Effector memory CD8-positive, alpha-beta T cell (primary cell): ENCODE data around the gene AHNAK.
"Not testable (repeated sequence)": the region's sequence is repeated elsewhere in the genome, so short reads cannot be mapped to it uniquely, and the experiment has no call there.

Experiments used
- ATAC-seq: fragments of 150-1000 bp; cut with Tn5 transposase; replicated peaks from 2 replicates; pipeline ENCODE4 v1.10.0; 2021; ENCODE audit warnings: mild to moderate bottlenecking, moderate library complexity
- DNase-seq, 3 experiments: peaks; one replicate each; pipeline ENCODE4 v3.0.0; 2021
- H3K27ac Mint-ChIP-seq, 2 donors: one replicate each; pipeline ENCODE4 v1.8.0; 2022; ENCODE audit warnings: mild to moderate bottlenecking in 2 of 2, mixed read lengths in 2 of 2, moderate library complexity in 2 of 2
- H3K27me3 Mint-ChIP-seq, 2 donors: one replicate each; pipeline ENCODE4 v1.8.0; 2022; ENCODE audit warnings: mixed read lengths in 2 of 2
- H3K36me3 Mint-ChIP-seq: one replicate; pipeline ENCODE4 v1.8.0; 2022; ENCODE audit warnings: mild to moderate bottlenecking, moderate library complexity, mixed read lengths; ENCODE audit not compliant: insufficient read depth
- H3K4me1 Mint-ChIP-seq, 2 donors: one replicate each; pipeline ENCODE4 v1.8.0; 2022; ENCODE audit warnings: low read depth in 2 of 2, mixed read lengths in 2 of 2
- H3K4me3 Mint-ChIP-seq, 2 donors: one replicate each; pipeline ENCODE4 v1.8.0; 2022; ENCODE audit warnings: mild to moderate bottlenecking in 2 of 2, mixed read lengths in 2 of 2, moderate library complexity in 2 of 2
- H3K9me3 Mint-ChIP-seq, 2 donors: one replicate each; pipeline ENCODE4 v1.8.0; 2022; ENCODE audit warnings: mixed read lengths in 2 of 2
- total RNA-seq, 9 experiments: gene quantifications; one replicate each; lab custom pipeline; 2026; lab: John Stamatoyannopoulos, UW

The AHNAK gene
- 422 to 9,885 (median 3,396) reads per million in 9 experiments for total RNA-seq

- H3K4me3 Mint-ChIP-seq, result peak within 1 kb of the TSS; percentile 96 to 98
- peak; percentile 74 to 77 (median 76) for DNase-seq
- peak; percentile 43 for ATAC-seq
- peaks cover 52 to 56% of the 10 kb centered on the region in 2 donors for H3K4me1 Mint-ChIP-seq
- H3K27ac Mint-ChIP-seq, result peak within 1 kb of the TSS; percentile 97 to 99
- H3K36me3 Mint-ChIP-seq, result peaks cover 71% of the 10 kb centered on the region
- no peaks in the 10 kb centered on the region for H3K9me3 Mint-ChIP-seq
- no peaks in the 10 kb centered on the region for H3K27me3 Mint-ChIP-seq
Measured at GRCh38 chr11:62546244-62546928, at the start of gene AHNAK. Gene AHNAK (minus strand): TSS chr11:62546806. CDS start chr11:62536098, 10,708 bp downstream.

- Mint-ChIP-seq H3K27ac (no peak overlapping the region), H3K4me1 (peaks cover 55 to 65% of the 10 kb centered on the region in 2 donors), H3K4me3 (no peak overlapping the region), H3K27me3 (no peaks in the 10 kb centered on the region), H3K9me3 (no peaks in the 10 kb centered on the region), H3K36me3 (peaks cover 88% of the 10 kb centered on the region)
- no peak for ATAC-seq
- no peak for DNase-seq
Measured at GRCh38 chr11:62595124-62595523, 48.5 kb upstream of the AHNAK start.

- Mint-ChIP-seq H3K4me3 (peak overlapping the region; percentile 77 to 80), H3K27ac (peak overlapping the region; percentile 98 to 99), H3K4me1 (peaks cover 41 to 49% of the 10 kb centered on the region in 2 donors), H3K9me3 (no peaks in the 10 kb centered on the region), H3K27me3 (no peaks in the 10 kb centered on the region), H3K36me3 (peaks cover 85% of the 10 kb centered on the region)
- peak; percentile 73 to 76 (median 75) for DNase-seq
- ATAC-seq, result peak; percentile 12
Measured at GRCh38 chr11:62593434-62594044, 46.9 kb upstream of the AHNAK start.

- Mint-ChIP-seq H3K36me3 (peaks cover 80% of the 10 kb centered on the region), H3K4me1 (peaks cover 37 to 44% of the 10 kb centered on the region in 2 donors), H3K4me3 (peak overlapping the region; percentile 80 to 92)
Measured at GRCh38 chr11:62592989-62593421, 46.4 kb upstream of the AHNAK start.

GRCh38 chr11:62592146-62592815, 45.7 kb upstream of the AHNAK start:
- H3K36me3 Mint-ChIP-seq, result peaks cover 76% of the 10 kb centered on the region
- peak overlapping the region; percentile 92 to 97 for H3K4me3 Mint-ChIP-seq
- H3K4me1 Mint-ChIP-seq, result peaks cover 32 to 36% of the 10 kb centered on the region in 2 donors
- no peak for ATAC-seq
- H3K27me3 Mint-ChIP-seq, result no peaks in the 10 kb centered on the region
- H3K9me3 Mint-ChIP-seq, result no peaks in the 10 kb centered on the region
- no peak for DNase-seq
- peak overlapping the region; percentile 98 to 99 for H3K27ac Mint-ChIP-seq

More at GRCh38 chr11:62592989-62593421, 46.4 kb upstream of the AHNAK start:
- DNase-seq, result no peak
- ATAC-seq, result no peak
- no peaks in the 10 kb centered on the region for H3K9me3 Mint-ChIP-seq
- H3K27me3 Mint-ChIP-seq, result no peaks in the 10 kb centered on the region
- H3K27ac Mint-ChIP-seq, result peak overlapping the region; percentile 98 to 99

- Mint-ChIP-seq H3K27me3 (no peaks in the 10 kb centered on the region), H3K27ac (peak within 1 kb of the TSS; percentile 98 to 99), H3K4me3 (peak within 1 kb of the TSS; percentile 92 to 97), H3K36me3 (peaks cover 75% of the 10 kb centered on the region), H3K4me1 (peaks cover 30 to 33% of the 10 kb centered on the region in 2 donors), H3K9me3 (no peaks in the 10 kb centered on the region)
- ATAC-seq (peak; percentile 81), DNase-seq (peak; percentile 95 to 96 (median 95))
Measured at GRCh38 chr11:62591448-62592145, 45.0 kb upstream of the AHNAK start, which contains the start of gene TUT1. Gene TUT1 (minus strand): TSS chr11:62591523. CDS start chr11:62591485, 38 bp downstream.

GRCh38 chr11:62588966-62589637, 42.5 kb upstream of the AHNAK start:
- peaks cover 64% of the 10 kb centered on the region for H3K36me3 Mint-ChIP-seq
- peaks cover 29 to 33% of the 10 kb centered on the region in 2 donors for H3K4me1 Mint-ChIP-seq
- ATAC-seq, result no peak
- H3K27me3 Mint-ChIP-seq, result no peaks in the 10 kb centered on the region
- no peak overlapping the region for H3K27ac Mint-ChIP-seq
- DNase-seq, result no peak
- no peaks in the 10 kb centered on the region for H3K9me3 Mint-ChIP-seq
- H3K4me3 Mint-ChIP-seq, result peak overlapping the region in 1 of 2 donors; percentile 97

GRCh38 chr11:62585356-62585755, 38.8 kb upstream of the AHNAK start:
- H3K27ac Mint-ChIP-seq, result not testable (repeated sequence)
- peaks cover 42% of the 10 kb centered on the region for H3K36me3 Mint-ChIP-seq

GRCh38 chr11:62581735-62582134, 35.1 kb upstream of the AHNAK start:
- H3K4me3 Mint-ChIP-seq, H3K4me1 Mint-ChIP-seq, H3K9me3 Mint-ChIP-seq, H3K27me3 Mint-ChIP-seq, ATAC-seq, DNase-seq, H3K27ac Mint-ChIP-seq: not testable (repeated sequence)
- peaks cover 41% of the 10 kb centered on the region for H3K36me3 Mint-ChIP-seq

More at GRCh38 chr11:62585356-62585755, 38.8 kb upstream of the AHNAK start:
- not testable (repeated sequence) for H3K4me1 Mint-ChIP-seq, ATAC-seq, H3K27me3 Mint-ChIP-seq, DNase-seq, H3K4me3 Mint-ChIP-seq, H3K9me3 Mint-ChIP-seq

GRCh38 chr11:62580959-62581715, 34.5 kb upstream of the AHNAK start:
- Mint-ChIP-seq H3K27me3 (no peaks in the 10 kb centered on the region), H3K27ac (no peak overlapping the region), H3K4me1 (peaks cover 0 to 3% of the 10 kb centered on the region in 2 donors), H3K9me3 (no peaks in the 10 kb centered on the region), H3K4me3 (no peak overlapping the region), H3K36me3 (peaks cover 41% of the 10 kb centered on the region)
- DNase-seq (no peak), ATAC-seq (no peak)

- no peak for ATAC-seq
- Mint-ChIP-seq H3K27me3 (no peaks in the 10 kb centered on the region), H3K4me3 (no peak overlapping the region), H3K9me3 (no peaks in the 10 kb centered on the region), H3K36me3 (peaks cover 38% of the 10 kb centered on the region), H3K4me1 (peaks cover 13 to 16% of the 10 kb centered on the region in 2 donors), H3K27ac (no peak overlapping the region)
- DNase-seq, result no peak
Measured at GRCh38 chr11:62579252-62579651, 32.6 kb upstream of the AHNAK start.

GRCh38 chr11:62578541-62578940, 31.9 kb upstream of the AHNAK start:
- Mint-ChIP-seq H3K9me3 (no peaks in the 10 kb centered on the region), H3K27me3 (no peaks in the 10 kb centered on the region), H3K36me3 (peaks cover 43% of the 10 kb centered on the region), H3K27ac (no peak overlapping the region), H3K4me1 (peaks cover 17 to 18% of the 10 kb centered on the region in 2 donors), H3K4me3 (no peak overlapping the region)
- no peak for ATAC-seq
- DNase-seq, result no peak
